Stimulated activated naive B cell treated with anti-CD40 and anti-IgM and Interleukin-4, amounts not matched to agents 10 μg/mL and 1 μg/mL and 100 μg/mL, for 72 hours (primary cell): Measurements from ENCODE around the gene SINHCAF.
A peak's percentile ranks its signal among the peaks of the same experiment; 100 is the strongest.

Experiments used
- ATAC-seq, 2 donors: fragments of 150-1000 bp; cut with Tn5 transposase; replicated peaks; 2 replicates each; pipeline ENCODE4 v1.10.0; 2021; ENCODE audit warnings: moderate library complexity in 1 of 2
- DNase-seq: peaks from one replicate; pipeline ENCODE4 v3.0.0; 2021
- H3K27ac Mint-ChIP-seq: one replicate; pipeline ENCODE4 v1.8.0; 2022; ENCODE audit warnings: mild to moderate bottlenecking, mixed read lengths
- H3K27me3 Mint-ChIP-seq, 2 donors: one replicate each; pipeline ENCODE4 v1.8.0; 2022; ENCODE audit warnings: mixed read lengths in 2 of 2
- H3K36me3 Mint-ChIP-seq, 2 donors: one replicate each; pipeline ENCODE4 v1.8.0; 2022; ENCODE audit warnings: mixed read lengths in 2 of 2, mild to moderate bottlenecking in 1 of 2
- H3K4me1 Mint-ChIP-seq, 2 donors: one replicate each; pipeline ENCODE4 v1.8.0; 2022; ENCODE audit warnings: mixed read lengths in 2 of 2, mild to moderate bottlenecking in 1 of 2
- H3K4me3 Mint-ChIP-seq, 2 donors: one replicate each; pipeline ENCODE4 v1.8.0; 2022; ENCODE audit warnings: mild to moderate bottlenecking in 2 of 2, mixed read lengths in 2 of 2, moderate library complexity in 1 of 2
- H3K9me3 Mint-ChIP-seq, 2 donors: one replicate each; pipeline ENCODE4 v1.8.0; 2022; ENCODE audit warnings: mixed read lengths in 2 of 2, mild to moderate bottlenecking in 1 of 2

SINHCAF gene

DNA sequence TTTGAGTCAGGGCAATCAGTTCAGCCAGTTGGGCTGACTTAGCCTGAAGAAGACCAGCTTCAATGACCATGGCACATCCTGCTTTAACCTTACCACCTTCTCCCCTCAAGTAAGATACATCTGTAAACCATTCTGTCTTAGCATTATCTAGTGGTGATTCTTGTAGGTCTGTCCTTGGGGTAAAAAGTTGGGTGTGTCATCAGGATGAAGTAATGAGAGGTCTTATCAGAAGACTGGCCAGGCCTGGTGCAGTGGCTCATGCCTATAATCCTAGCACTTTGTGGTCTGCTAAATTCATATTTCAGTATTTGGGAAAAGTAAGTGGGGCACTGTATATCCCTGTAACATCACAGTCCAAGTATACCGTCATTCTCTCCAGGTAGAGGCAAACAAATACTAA is 19.1 kb downstream of the SINHCAF start:
- Mint-ChIP-seq H3K4me1 (peaks cover 38 to 85% of the 10 kb centered on the region in 2 donors), H3K4me3 (no peak overlapping the region), H3K27ac (peak overlapping the region; percentile 49), H3K36me3 (peaks cover 35 to 43% of the 10 kb centered on the region in 2 donors), H3K9me3 (no peaks in the 10 kb centered on the region), H3K27me3 (no peaks in the 10 kb centered on the region)
- ATAC-seq (no peak), DNase-seq (no peak)

DNA sequence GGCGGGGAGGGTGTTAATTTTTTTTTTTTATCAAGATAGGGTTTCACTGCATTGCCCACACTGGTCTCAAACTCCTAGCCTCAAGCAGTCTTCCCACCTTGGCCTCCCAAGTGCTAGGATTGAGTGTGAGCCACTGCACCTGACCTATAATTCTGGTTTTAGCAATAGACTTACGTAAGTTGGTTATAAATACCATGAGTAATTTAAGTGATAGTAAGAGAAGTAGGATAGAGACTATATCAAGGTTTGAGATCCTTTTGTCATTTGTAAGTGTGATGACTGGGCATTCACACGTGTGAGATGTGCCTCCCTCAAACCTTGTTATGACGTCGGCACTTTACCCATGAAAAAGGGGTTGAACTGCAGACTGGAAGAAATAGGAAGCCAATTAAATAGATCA is 22.5 kb downstream of the SINHCAF start:
- H3K4me3 Mint-ChIP-seq, result no peak overlapping the region
- H3K4me1 Mint-ChIP-seq, result peaks cover 47 to 84% of the 10 kb centered on the region in 2 donors
- no peaks in the 10 kb centered on the region for H3K9me3 Mint-ChIP-seq
- peaks cover 36 to 49% of the 10 kb centered on the region in 2 donors for H3K36me3 Mint-ChIP-seq
- ATAC-seq (no peak), DNase-seq (no peak)
- peak overlapping the region; percentile 6 for H3K27ac Mint-ChIP-seq
- H3K27me3 Mint-ChIP-seq, result no peaks in the 10 kb centered on the region

DNA sequence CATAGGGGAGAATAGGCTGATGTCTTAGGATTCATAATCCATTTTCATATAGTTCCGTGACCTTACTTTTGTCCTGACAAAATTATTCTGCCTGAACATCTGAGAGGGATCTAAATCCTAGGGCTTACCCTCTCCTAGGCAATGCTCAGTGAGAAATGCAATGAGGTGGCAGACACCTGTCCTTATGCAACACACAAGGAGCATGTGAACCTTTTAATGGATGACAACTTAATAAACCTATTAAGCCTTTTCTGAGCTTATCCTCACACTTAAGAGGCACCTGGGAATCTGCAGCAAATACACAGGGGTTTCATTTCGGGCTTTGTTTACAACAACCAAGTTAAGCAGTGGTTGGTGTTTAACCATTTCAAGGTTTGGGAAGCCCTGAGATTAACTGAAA is 24.6 kb downstream of the SINHCAF start:
- Mint-ChIP-seq H3K9me3 (no peaks in the 10 kb centered on the region), H3K36me3 (peaks cover 45 to 61% of the 10 kb centered on the region in 2 donors), H3K27ac (no peak overlapping the region), H3K4me1 (peaks cover 47 to 85% of the 10 kb centered on the region in 2 donors), H3K4me3 (no peak overlapping the region), H3K27me3 (no peaks in the 10 kb centered on the region)
- DNase-seq (no peak), ATAC-seq (no peak)

DNA sequence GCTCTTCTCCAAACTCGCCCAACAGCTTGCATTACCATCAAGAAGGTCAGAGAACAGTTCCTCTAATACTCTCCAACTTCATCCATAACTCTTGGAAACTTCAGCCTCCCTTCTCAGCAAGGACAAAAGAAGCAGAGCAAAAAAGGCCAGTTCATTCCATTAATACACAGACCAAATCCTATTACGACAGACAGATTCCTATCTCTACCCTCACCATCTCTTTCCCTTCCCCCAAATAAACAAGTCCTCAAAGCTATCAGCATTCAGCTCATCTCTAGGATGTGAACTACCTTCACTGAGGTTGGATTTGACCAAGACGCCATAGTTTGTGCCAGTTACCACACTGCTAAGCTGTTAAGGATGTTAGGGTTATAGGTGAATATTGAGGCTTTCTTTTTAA is 25.2 kb downstream of the SINHCAF start:
- peak overlapping the region; percentile 75 for H3K27ac Mint-ChIP-seq
- no peaks in the 10 kb centered on the region for H3K27me3 Mint-ChIP-seq
- no peaks in the 10 kb centered on the region for H3K9me3 Mint-ChIP-seq
- peaks cover 45 to 61% of the 10 kb centered on the region in 2 donors for H3K36me3 Mint-ChIP-seq
- H3K4me1 Mint-ChIP-seq, result peaks cover 46 to 80% of the 10 kb centered on the region in 2 donors
- peak overlapping the region; percentile 42 to 47 for H3K4me3 Mint-ChIP-seq
- DNase-seq (no peak), ATAC-seq (peak; percentile 10 to 21)

GRCh38 chr12:31300341-31300740 is 25.6 kb downstream of the SINHCAF start:
- Mint-ChIP-seq H3K4me1 (peaks cover 46 to 78% of the 10 kb centered on the region in 2 donors), H3K9me3 (no peaks in the 10 kb centered on the region), H3K27me3 (no peaks in the 10 kb centered on the region), H3K4me3 (peak overlapping the region in 1 of 2 donors; percentile 47), H3K27ac (peak overlapping the region; percentile 75), H3K36me3 (peaks cover 45 to 60% of the 10 kb centered on the region in 2 donors)
- DNase-seq (no peak), ATAC-seq (peak; percentile 54 to 61)

DNA sequence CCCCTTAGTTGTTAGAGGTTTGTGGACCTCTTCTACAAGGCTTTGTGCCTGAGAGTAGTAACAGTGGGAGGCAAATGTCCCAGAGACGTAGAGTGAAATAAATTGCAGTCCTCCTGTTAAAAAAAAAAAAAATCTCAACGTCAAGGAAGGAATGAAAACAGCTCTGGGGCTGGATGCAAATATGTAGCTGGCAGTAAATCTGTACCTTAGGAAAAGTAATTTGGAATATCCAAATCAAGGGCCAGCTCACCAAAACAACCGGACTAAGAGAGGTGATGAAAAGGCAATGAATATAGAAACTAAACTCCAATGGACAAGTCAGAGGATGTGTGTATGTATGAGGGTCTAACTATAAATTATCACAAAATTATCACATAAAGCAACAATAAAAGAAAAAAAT is 27.0 kb downstream of the SINHCAF start:
- H3K9me3 Mint-ChIP-seq, result no peaks in the 10 kb centered on the region
- ATAC-seq, result peak; percentile 23 to 33
- peak overlapping the region; percentile 65 to 66 for H3K4me3 Mint-ChIP-seq
- no peaks in the 10 kb centered on the region for H3K27me3 Mint-ChIP-seq
- DNase-seq, result no peak
- H3K36me3 Mint-ChIP-seq, result peaks cover 45 to 54% of the 10 kb centered on the region in 2 donors
- peak overlapping the region; percentile 92 for H3K27ac Mint-ChIP-seq
- peaks cover 40 to 70% of the 10 kb centered on the region in 2 donors for H3K4me1 Mint-ChIP-seq

GRCh38 chr12:31298515-31298910 is 27.4 kb downstream of the SINHCAF start:
- peak overlapping the region; percentile 65 to 66 for H3K4me3 Mint-ChIP-seq
- peak overlapping the region; percentile 92 for H3K27ac Mint-ChIP-seq
- DNase-seq, result no peak
- peak; percentile 76 to 85 for ATAC-seq
- peaks cover 39 to 66% of the 10 kb centered on the region in 2 donors for H3K4me1 Mint-ChIP-seq
- H3K27me3 Mint-ChIP-seq, result no peaks in the 10 kb centered on the region
- H3K36me3 Mint-ChIP-seq, result peaks cover 44 to 54% of the 10 kb centered on the region in 2 donors
- H3K9me3 Mint-ChIP-seq, result no peaks in the 10 kb centered on the region

GRCh38 chr12:31297572-31298514 is 28.1 kb downstream of the SINHCAF start:
- peak overlapping the region; percentile 92 for H3K27ac Mint-ChIP-seq
- H3K36me3 Mint-ChIP-seq, result peaks cover 45 to 54% of the 10 kb centered on the region in 2 donors
- peak overlapping the region; percentile 65 to 66 for H3K4me3 Mint-ChIP-seq
- no peaks in the 10 kb centered on the region for H3K27me3 Mint-ChIP-seq
- DNase-seq (no peak), ATAC-seq (peak; percentile 12 to 13)
- no peaks in the 10 kb centered on the region for H3K9me3 Mint-ChIP-seq
- H3K4me1 Mint-ChIP-seq, result peaks cover 36 to 64% of the 10 kb centered on the region in 2 donors

- Mint-ChIP-seq H3K9me3 (no peaks in the 10 kb centered on the region), H3K4me3 (no peak overlapping the region), H3K4me1 (peaks cover 2 to 15% of the 10 kb centered on the region in 2 donors), H3K36me3 (peaks cover 50 to 67% of the 10 kb centered on the region in 2 donors), H3K27me3 (no peaks in the 10 kb centered on the region), H3K27ac (no peak overlapping the region)
- DNase-seq (no peak), ATAC-seq (no peak)
Observed at GRCh38 chr12:31289441-31289840, 36.5 kb downstream of the SINHCAF start.

DNA sequence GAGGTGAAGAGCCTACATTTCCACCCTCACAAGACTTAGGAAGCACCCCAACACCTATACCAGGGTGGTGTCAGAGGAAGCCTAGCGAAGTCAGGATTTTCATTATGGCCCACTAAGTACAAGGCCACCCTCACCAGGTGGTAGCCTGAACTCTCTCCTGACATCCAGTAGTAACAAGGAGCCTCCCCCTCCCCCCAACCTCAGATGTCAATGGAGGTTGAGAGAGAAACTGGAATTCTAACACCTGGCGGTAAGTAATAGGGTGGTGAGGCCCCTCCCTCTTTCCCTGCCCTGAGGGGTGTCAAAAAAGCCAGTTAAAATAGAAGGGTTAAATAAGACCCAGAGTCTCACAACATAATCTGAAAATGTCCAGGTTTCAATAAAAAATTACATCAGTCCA is 37.6 kb downstream of the SINHCAF start:
- no peak for DNase-seq
- H3K4me3 Mint-ChIP-seq, result no peak overlapping the region
- H3K27me3 Mint-ChIP-seq, result no peaks in the 10 kb centered on the region
- H3K36me3 Mint-ChIP-seq, result peaks cover 48 to 71% of the 10 kb centered on the region in 2 donors
- H3K27ac Mint-ChIP-seq, result peak overlapping the region; percentile 9
- ATAC-seq, result no peak
- H3K4me1 Mint-ChIP-seq, result peaks cover 4 to 19% of the 10 kb centered on the region in 2 donors
- H3K9me3 Mint-ChIP-seq, result no peaks in the 10 kb centered on the region

- no peak overlapping the region for H3K27ac Mint-ChIP-seq
- H3K27me3 Mint-ChIP-seq, result no peaks in the 10 kb centered on the region
- DNase-seq (no peak), ATAC-seq (no peak)
- peaks cover 2 to 6% of the 10 kb centered on the region in 2 donors for H3K4me1 Mint-ChIP-seq
- H3K4me3 Mint-ChIP-seq, result no peak overlapping the region
- H3K9me3 Mint-ChIP-seq, result no peaks in the 10 kb centered on the region
- peaks cover 31 to 47% of the 10 kb centered on the region in 2 donors for H3K36me3 Mint-ChIP-seq
Observed at GRCh38 chr12:31280183-31280582, 45.8 kb downstream of the SINHCAF start.

DNA sequence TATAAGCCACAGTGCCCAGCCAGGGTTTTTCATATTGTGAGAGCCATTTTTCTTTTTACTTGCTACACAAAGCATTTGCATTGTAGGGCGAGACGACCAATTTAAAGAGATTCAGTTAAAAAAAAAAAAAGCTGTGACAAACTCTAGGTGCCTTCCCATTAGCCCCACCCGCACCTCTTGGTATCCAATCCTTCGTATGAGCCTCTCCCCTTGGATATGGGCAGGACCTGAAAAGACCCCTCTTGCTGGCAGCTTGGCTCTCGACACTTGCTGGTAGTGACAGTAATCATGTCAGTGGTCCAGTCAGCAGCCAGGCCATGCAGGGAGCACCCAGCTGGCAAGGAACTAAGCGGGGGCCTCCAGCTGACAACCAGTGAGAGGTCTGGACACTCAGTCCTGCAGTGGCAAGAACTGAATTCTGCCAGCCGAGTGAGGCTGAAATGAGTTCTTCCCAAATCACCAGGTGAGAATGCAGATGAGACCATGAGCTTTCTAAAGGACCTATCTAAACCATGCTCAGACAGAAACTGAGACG is 46.5 kb downstream of the SINHCAF start:
- peaks cover 31 to 47% of the 10 kb centered on the region in 2 donors for H3K36me3 Mint-ChIP-seq
- peaks cover 2 to 6% of the 10 kb centered on the region in 2 donors for H3K4me1 Mint-ChIP-seq
- no peak for ATAC-seq
- DNase-seq, result no peak
- H3K27ac Mint-ChIP-seq, result peak overlapping the region; percentile 65
- H3K9me3 Mint-ChIP-seq, result no peaks in the 10 kb centered on the region
- H3K27me3 Mint-ChIP-seq, result no peaks in the 10 kb centered on the region
- H3K4me3 Mint-ChIP-seq, result no peak overlapping the region

GRCh38 chr12:31278832-31279231 is 47.1 kb downstream of the SINHCAF start:
- Mint-ChIP-seq H3K27me3 (no peaks in the 10 kb centered on the region), H3K27ac (no peak overlapping the region)

DNA sequence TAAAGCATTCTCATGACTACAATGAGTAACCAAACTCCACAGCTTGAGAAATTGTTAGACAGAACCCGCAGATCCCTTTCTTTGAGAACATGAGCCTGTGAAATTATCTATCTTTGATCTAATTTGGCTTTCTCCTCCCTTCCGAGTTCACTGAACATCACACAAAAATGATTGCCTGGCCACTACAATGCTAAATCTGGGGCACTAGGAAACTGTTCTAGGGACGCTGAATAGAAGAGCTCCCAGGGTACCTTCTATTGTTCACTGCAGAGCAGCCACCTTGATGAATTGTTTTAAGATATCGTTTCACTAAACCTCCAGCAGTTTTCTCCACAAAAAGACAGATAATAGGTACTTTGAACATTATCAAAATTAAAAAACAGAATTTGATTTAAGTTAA is 47.5 kb downstream of the SINHCAF start:
- Mint-ChIP-seq H3K4me1 (peaks cover 0 to 1% of the 10 kb centered on the region in 2 donors), H3K9me3 (no peaks in the 10 kb centered on the region), H3K27me3 (no peaks in the 10 kb centered on the region), H3K27ac (peak overlapping the region; percentile 80), H3K4me3 (no peak overlapping the region), H3K36me3 (peaks cover 27 to 44% of the 10 kb centered on the region in 2 donors)
- DNase-seq (no peak), ATAC-seq (no peak)

More at GRCh38 chr12:31278832-31279231, 47.1 kb downstream of the SINHCAF start:
- no peak for ATAC-seq
- Mint-ChIP-seq H3K4me3 (no peak overlapping the region), H3K36me3 (peaks cover 30 to 46% of the 10 kb centered on the region in 2 donors), H3K4me1 (peaks cover 2 to 5% of the 10 kb centered on the region in 2 donors), H3K9me3 (no peaks in the 10 kb centered on the region)
- DNase-seq, result no peak
